ENCODE data around the gene TEP1. TPM values are rescaled to one million over a fixed set of nuclear protein-coding genes. Genes with fewer than 3 reads are reported as not detected.

The TEP1 gene
- total and polyA plus RNA-seq, 2 of the 8 experiments (the other 6 are each of a cell fraction or from before 2014, with no cell fraction given) = 6.9 to 10.7 TPM

DNA sequence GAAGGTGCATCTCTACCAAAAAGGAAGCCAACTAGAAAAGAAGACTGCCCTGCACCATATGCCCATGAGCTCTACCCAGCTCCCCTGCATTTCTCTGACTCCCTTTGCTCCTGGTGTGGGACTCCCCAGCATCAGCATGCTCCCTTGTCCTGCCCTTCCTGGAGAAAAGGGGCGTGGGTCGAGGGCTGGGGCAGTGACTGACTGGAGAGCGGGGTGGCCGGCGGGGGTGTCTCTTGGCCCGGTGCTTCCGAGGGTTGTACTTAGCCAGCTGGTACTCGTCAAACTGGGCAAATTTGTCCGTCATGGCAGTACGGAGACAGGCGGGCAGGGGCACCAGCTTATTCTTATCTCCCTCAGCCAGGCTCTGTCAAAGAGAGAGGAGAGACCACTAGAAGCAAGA lies 9.8 kb downstream of the TEP1 start (continued):
- no peak for TF ChIP-seq BCL11A (IDR thresholded peaks at IDR 0.05; ENCODE audit: low read depth in 2 of 2, low read length in 2 of 2)
- TF ChIP-seq CBX8 (IDR thresholded peaks at IDR 0.05; ENCODE audit: borderline replicate concordance, low read depth, low read length) = no peak
- no peak for TF ChIP-seq RBBP5 (IDR thresholded peaks at IDR 0.05; ENCODE audit: borderline replicate concordance, low read depth, low read length)
- no peak for TF ChIP-seq HDAC2 (IDR thresholded peaks at IDR 0.05; ENCODE audit: borderline replicate concordance in 1 of 2, low read depth in 2 of 2, low read length in 2 of 2)
- no peak for TF ChIP-seq CBX5 (IDR thresholded peaks at IDR 0.05; ENCODE audit: low read depth, low read length)
